MM.1S (cell line): Measurements from ENCODE around the gene LRRC8E.

Experiments used
- DNase-seq: peaks from one replicate; pipeline ENCODE4 v3.0.0-alpha.2; 2015
- H2AFZ ChIP-seq: fragments of 300-600 bp; sonication (generic); 2 replicates; pipeline ENCODE4 v1.6.0; 2016; ENCODE audit warnings: antibody characterized with exemption, low read length
- H3F3A ChIP-seq: fragments of 300-600 bp; sonication (generic); 2 replicates; pipeline ENCODE4 v1.6.1; 2016; ENCODE audit warnings: mild to moderate bottlenecking, antibody characterized with exemption, low read length, moderate library complexity, mixed read lengths; ENCODE audit not compliant: insufficient read depth
- H3K27ac ChIP-seq: fragments of 300-600 bp; sonication (generic); 2 replicates; pipeline ENCODE4 v1.5.1; 2016; ENCODE audit warnings: mild to moderate bottlenecking, low read length
- H3K27me3 ChIP-seq: fragments of 300-600 bp; sonication (generic); replicated peaks from 2 replicates; pipeline ENCODE4 v1.6.0; 2016; ENCODE audit warnings: low read length; ENCODE audit not compliant: insufficient read depth
- H3K36me3 ChIP-seq: fragments of 300-600 bp; sonication (generic); replicated peaks from 2 replicates; pipeline ENCODE4 v1.6.1; 2016; ENCODE audit warnings: mild to moderate bottlenecking, low read length, mixed read lengths; ENCODE audit not compliant: insufficient read depth
- H3K4me1 ChIP-seq: fragments of 300-600 bp; sonication (generic); 2 replicates; pipeline ENCODE4 v1.6.1; 2016; ENCODE audit warnings: low read length, mixed read lengths
- H3K4me2 ChIP-seq: fragments of 300-600 bp; sonication (generic); 2 replicates; pipeline ENCODE4 v1.6.0; 2016; ENCODE audit warnings: low read depth, low read length
- H3K4me3 ChIP-seq: fragments of 300-600 bp; sonication (generic); 2 replicates; pipeline ENCODE4 v1.5.1; 2016; ENCODE audit warnings: low read length, mixed read lengths
- H3K79me2 ChIP-seq: fragments of 300-600 bp; sonication (generic); 2 replicates; pipeline ENCODE4 v1.6.1; 2016; ENCODE audit warnings: mixed run types, low read length, mixed read lengths
- H3K9ac ChIP-seq: fragments of 300-600 bp; sonication (generic); 2 replicates; pipeline ENCODE4 v1.6.1; 2016; ENCODE audit warnings: low read length, mixed read lengths
- H3K9me2 ChIP-seq: fragments of 300-600 bp; sonication (generic); replicated peaks from 2 replicates; pipeline ENCODE4 v1.6.1; 2016; ENCODE audit warnings: mild to moderate bottlenecking, low read length, mixed read lengths; ENCODE audit not compliant: insufficient read depth
- H3K9me3 ChIP-seq: fragments of 300-600 bp; sonication (generic); replicated peaks from 2 replicates; pipeline ENCODE4 v1.6.1; 2016; ENCODE audit warnings: mild to moderate bottlenecking, low read length, mixed read lengths; ENCODE audit not compliant: insufficient read depth
- H4K20me1 ChIP-seq: fragments of 300-600 bp; sonication (generic); 2 replicates; pipeline ENCODE4 v1.6.1; 2016; ENCODE audit warnings: mild to moderate bottlenecking, low read length, moderate library complexity, mixed read lengths; ENCODE audit not compliant: insufficient read depth
- EZH2 ChIP-seq: fragments of 300-600 bp; sonication (generic); optimal IDR thresholded peaks from 2 replicates; pipeline ENCODE3; 2017; ENCODE audit warnings: low read depth, mild to moderate bottlenecking, antibody characterized with exemption, low read length, mixed read lengths
- EZH2phosphoT487 ChIP-seq: fragments of 300-600 bp; sonication (generic); IDR thresholded peaks from 2 replicates; pipeline ENCODE4 v1.6.1; 2018; ENCODE audit warnings: antibody characterized with exemption, low read length
- TF ChIP-seq, protein P1 (sequence below): fragments of 300-600 bp; sonication (generic); IDR thresholded peaks from 2 replicates; pipeline ENCODE4 v1.5.1; 2016; ENCODE audit warnings: antibody characterized with exemption, low read length, mixed read lengths

Gene LRRC8E

GRCh38 chr19:7921302-7921966 lies 33.1 kb downstream of the LRRC8E start:
- Histone ChIP-seq H3K4me2 (peak overlapping the region; percentile 94), H3K4me3 (peak overlapping the region; percentile 66), H3F3A (peaks cover 13% of the 10 kb centered on the region), H3K9me2 (no peaks in the 10 kb centered on the region), H3K9me3 (no peaks in the 10 kb centered on the region), H2AFZ (peak overlapping the region; percentile 60), H3K27ac (peak overlapping the region; percentile 31; the same call in 1 of the 2 replicates), H3K36me3 (no peaks in the 10 kb centered on the region), H4K20me1 (peaks cover 10% of the 10 kb centered on the region; the same call in 1 of the 2 replicates), H3K4me1 (0 out of 2 replicates have a peak, but pooled peaks cover 6% of the 10 kb centered on the region), H3K9ac (peak overlapping the region; percentile 44; the same call in 1 of the 2 replicates), H3K79me2 (no peaks in the 10 kb centered on the region), H3K27me3 (peaks cover 18% of the 10 kb centered on the region)
- TF ChIP-seq EZH2 (no peak), EZH2phosphoT487 (no peak)
- TF ChIP-seq, protein P1, sequence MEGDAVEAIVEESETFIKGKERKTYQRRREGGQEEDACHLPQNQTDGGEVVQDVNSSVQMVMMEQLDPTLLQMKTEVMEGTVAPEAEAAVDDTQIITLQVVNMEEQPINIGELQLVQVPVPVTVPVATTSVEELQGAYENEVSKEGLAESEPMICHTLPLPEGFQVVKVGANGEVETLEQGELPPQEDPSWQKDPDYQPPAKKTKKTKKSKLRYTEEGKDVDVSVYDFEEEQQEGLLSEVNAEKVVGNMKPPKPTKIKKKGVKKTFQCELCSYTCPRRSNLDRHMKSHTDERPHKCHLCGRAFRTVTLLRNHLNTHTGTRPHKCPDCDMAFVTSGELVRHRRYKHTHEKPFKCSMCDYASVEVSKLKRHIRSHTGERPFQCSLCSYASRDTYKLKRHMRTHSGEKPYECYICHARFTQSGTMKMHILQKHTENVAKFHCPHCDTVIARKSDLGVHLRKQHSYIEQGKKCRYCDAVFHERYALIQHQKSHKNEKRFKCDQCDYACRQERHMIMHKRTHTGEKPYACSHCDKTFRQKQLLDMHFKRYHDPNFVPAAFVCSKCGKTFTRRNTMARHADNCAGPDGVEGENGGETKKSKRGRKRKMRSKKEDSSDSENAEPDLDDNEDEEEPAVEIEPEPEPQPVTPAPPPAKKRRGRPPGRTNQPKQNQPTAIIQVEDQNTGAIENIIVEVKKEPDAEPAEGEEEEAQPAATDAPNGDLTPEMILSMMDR = no peak
- no peak for DNase-seq

DNA sequence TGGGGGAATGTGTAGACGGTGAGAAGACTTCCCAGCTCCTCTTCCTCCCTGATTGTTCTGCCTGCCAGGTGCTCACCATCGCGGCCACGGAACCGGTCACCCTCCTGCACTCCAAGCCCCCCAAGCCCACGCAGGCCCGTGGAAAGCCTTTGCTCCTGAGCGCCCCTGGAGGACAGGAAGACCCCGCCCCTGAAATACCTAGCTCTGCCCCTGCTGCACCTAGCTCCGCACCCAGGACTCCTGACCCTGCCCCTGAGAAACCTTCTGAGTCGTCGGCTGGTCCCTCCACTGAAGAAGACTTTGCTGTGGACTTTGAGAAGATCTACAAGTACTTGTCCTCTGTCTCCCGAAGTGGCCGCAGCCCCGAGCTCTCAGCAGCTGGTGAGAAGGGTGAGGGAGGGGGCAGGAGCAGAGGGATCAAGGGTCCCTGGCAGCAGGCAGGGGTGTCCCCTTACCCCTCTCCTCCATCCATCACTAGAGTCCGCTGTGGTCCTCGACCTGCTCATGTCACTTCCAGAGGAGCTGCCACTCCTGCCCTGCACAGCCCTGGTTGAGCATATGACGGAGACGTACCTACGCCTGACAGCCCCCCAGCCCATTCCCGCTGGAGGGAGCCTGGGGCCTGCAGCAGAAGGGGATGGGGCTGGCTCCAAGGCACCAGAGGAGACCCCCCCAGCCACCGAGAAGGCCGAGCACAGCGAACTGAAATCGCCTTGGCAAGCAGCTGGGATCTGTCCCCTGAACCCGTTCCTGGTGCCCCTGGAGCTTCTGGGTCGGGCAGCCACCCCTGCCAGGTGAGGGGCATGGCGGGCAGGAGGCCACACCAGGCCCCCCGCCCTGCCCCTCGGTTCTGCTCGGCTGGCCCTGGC lies 33.9 kb downstream of the LRRC8E start:
- Histone ChIP-seq H3K4me3 (no peak overlapping the region), H4K20me1 (peaks cover 12% of the 10 kb centered on the region; the same call in 1 of the 2 replicates), H3K27me3 (peaks cover 13% of the 10 kb centered on the region), H2AFZ (no peak overlapping the region), H3K27ac (no peak overlapping the region), H3K9me3 (no peaks in the 10 kb centered on the region), H3K4me1 (0 out of 2 replicates have a peak, but pooled peaks cover 6% of the 10 kb centered on the region), H3F3A (peaks cover 19% of the 10 kb centered on the region), H3K9me2 (no peaks in the 10 kb centered on the region), H3K79me2 (no peaks in the 10 kb centered on the region), H3K9ac (no peak overlapping the region), H3K4me2 (no peak overlapping the region), H3K36me3 (no peaks in the 10 kb centered on the region)
- TF ChIP-seq EZH2phosphoT487 (no peak), EZH2 (no peak)
- TF ChIP-seq, protein P1 = no peak
- DNase-seq = no peak

DNA sequence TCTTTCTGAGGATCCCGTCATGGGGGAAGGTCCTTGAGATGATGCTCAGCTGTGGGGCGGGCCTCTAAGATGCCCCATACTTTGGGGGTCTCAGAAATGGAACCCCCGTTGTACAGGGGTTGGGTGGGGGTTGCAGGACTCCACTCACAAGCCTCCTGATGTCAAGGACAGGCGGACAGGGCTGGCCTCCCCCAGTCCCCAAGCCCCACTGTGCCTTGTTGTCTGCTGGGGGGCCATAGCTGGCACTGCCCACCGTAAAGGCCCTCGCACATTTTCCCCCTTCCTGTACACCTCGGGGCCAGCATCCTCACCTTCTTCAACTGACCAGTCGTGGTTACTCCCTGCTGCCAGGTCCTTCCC lies 34.5 kb downstream of the LRRC8E start:
- Histone ChIP-seq H3K4me2 (no peak overlapping the region), H3F3A (peaks cover 19% of the 10 kb centered on the region), H3K27me3 (peaks cover 7% of the 10 kb centered on the region), H3K9me2 (no peaks in the 10 kb centered on the region), H3K79me2 (no peaks in the 10 kb centered on the region), H4K20me1 (peaks cover 12% of the 10 kb centered on the region; the same call in 1 of the 2 replicates), H2AFZ (no peak overlapping the region), H3K9me3 (no peaks in the 10 kb centered on the region), H3K9ac (no peak overlapping the region), H3K27ac (no peak overlapping the region), H3K4me1 (0 out of 2 replicates have a peak, but pooled peaks cover 3% of the 10 kb centered on the region), H3K4me3 (no peak overlapping the region), H3K36me3 (no peaks in the 10 kb centered on the region)
- TF ChIP-seq, protein P1 = no peak
- TF ChIP-seq EZH2phosphoT487 (no peak), EZH2 (no peak)
- DNase-seq = no peak
